Glomerular endothelial cell (primary cell): ENCODE data around the gene BCOR. TPM values are rescaled to one million over a fixed set of nuclear protein-coding genes. Genes with fewer than 3 reads are reported as not detected.

Source experiments
- DNase-seq: peaks from one replicate; pipeline ENCODE4 v3.0.0-alpha.2; 2011; ENCODE audit warnings: low read depth, low spot score; ENCODE audit errors: extremely low read depth
- total RNA-seq: library from RNA; depleted of rRNA; stranded (reverse); fragments of >200 nt; gene quantifications from 2 replicates; pipeline ENCODE4 v1.2.3, GENCODE V29; 2015

BCOR gene
- 18.6 and 30.8 TPM in 2 replicates for total RNA-seq

DNA sequence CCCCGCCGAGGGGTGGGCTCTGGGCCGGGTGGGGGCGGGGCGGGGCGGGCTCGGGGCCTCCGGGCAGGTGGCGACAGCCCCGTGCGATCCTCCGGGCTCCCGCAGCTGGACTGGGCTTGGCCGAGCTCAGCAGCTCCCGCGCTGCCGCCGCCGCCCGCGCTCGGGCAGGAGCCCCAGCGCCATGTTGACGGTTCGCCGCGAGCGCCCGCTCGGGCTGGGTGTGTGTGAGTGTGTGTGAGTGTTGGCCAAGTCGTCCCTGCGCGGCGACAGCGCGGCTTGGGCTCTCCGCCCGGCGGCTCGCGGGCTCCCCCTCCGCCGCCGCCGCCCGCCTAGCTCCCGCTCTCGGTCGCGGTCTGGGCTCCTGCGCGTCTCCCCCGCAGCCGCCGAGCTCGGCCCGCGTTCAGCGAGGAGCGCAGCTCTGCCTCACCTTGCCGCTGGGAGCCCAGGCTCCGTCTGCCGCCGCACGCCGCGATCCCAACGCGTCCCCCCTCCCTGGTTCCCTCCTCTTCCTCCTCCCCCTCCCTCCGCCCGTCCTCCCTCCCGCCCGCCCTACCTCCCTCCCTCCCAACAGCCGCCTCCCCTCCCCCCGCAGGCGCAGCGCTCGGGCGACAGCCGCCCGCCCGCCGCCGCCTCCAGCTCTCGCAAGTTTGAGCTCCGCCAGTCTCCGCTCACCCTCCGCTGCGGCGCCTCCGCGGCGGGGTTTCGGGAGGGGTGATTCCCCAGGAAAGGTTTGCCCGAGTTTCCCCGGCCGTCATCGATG lies at the start of gene BCOR:
BCOR (minus strand) TSS at position 455 of the 760 bp plus-strand sequence. CDS start 20,029 bp downstream, outside the sequence.
- DNase-seq = no peak

- DNase-seq = no peak
Observed at GRCh38 chrX:40147126-40147952, 49.6 kb upstream of the BCOR start.

- DNase-seq = no peak
Observed at GRCh38 chrX:40146262-40147125, 48.7 kb upstream of the BCOR start.

GRCh38 chrX:40145923-40146261 lies 48.1 kb upstream of the BCOR start:
- no peak for DNase-seq

- no peak for DNase-seq
Observed at GRCh38 chrX:40145001-40145922, 47.5 kb upstream of the BCOR start.

- no peak for DNase-seq
Observed at GRCh38 chrX:40144576-40144975, 46.8 kb upstream of the BCOR start.

GRCh38 chrX:40143987-40144386 lies 46.2 kb upstream of the BCOR start:
- DNase-seq = no peak

GRCh38 chrX:40143001-40143400 lies 45.2 kb upstream of the BCOR start:
- no peak for DNase-seq

DNA sequence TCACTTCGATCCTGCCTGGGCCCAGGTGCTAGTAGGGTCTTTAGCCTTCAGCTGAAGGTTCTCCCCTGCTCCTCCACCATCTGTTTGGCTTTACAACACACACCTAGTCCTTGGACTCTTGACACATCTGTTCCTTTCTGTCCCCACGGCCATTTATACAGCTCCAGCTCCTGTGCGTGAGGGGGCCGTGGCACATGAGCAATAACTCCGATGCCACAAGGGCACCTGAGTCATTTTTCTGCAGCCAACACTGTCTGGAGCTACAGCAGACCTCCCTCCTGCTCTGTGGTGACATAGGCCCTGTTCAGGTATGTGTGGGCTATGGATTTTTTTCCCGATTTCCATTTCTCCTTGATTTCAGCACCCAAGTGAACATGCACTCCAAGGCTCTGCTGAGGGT lies 44.7 kb upstream of the BCOR start:
- DNase-seq = no peak

- no peak for DNase-seq
Observed at GRCh38 chrX:40140706-40141499, 43.1 kb upstream of the BCOR start.

DNA sequence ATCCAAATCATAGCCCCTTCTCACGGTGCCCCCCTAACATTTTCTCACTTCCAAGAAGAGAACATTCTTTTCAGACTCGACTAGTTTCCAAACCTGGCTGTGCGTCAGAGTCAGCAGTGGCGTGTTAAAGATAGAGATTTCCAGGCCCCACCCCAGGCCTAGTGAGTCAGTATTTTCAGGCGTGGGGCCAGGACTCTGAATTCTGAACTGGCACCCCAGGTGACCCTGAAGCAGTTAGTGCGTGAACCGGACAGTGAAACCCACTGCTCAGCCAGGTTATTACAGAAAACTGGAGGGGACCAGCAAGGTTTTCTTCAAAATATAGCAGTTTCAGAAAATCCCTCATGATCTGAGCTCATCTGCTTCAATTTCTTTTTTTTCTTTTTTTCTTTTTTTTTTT lies 35.0 kb upstream of the BCOR start:
- no peak for DNase-seq

GRCh38 chrX:40131654-40132337 lies 34.0 kb upstream of the BCOR start:
- no peak for DNase-seq

DNA sequence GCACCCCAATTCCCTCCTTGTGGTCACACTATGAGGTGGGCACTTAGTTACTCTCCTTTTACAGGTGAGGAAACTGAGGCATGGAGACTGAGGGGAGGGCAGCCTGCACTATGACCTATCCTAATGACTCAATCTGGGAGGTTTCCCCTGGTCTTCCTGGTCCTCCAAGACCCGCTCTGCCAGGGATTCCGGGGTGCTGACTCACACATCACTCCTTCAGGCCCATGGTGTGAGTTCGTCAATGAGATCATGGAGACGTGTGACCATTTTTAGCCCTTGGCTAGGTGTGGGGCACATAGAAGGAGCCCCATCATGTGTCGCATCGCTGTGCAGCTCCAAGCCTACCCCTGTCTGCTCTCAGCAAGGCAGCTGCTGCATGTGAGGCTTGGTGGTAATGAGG lies 32.4 kb upstream of the BCOR start:
- DNase-seq = no peak

DNA sequence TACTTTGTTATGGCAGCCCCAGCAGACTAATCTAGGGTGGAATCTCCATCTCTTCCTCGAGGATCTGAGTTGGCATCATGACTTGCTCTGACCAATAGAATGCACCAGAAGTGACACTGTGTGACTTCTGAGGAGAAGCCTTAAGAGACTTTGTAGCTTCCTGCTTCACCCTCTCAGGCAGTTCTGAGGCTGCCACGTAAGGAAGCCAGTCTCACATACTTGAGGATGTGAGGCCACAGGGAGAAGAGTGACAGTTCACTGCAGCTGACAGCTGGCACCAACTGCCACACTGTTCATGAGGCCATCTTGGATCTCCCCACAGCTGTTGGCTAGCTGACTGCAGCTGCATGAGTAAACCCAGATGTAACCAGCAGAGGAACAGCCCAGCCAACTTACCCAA lies 29.3 kb upstream of the BCOR start:
- no peak for DNase-seq

DNA sequence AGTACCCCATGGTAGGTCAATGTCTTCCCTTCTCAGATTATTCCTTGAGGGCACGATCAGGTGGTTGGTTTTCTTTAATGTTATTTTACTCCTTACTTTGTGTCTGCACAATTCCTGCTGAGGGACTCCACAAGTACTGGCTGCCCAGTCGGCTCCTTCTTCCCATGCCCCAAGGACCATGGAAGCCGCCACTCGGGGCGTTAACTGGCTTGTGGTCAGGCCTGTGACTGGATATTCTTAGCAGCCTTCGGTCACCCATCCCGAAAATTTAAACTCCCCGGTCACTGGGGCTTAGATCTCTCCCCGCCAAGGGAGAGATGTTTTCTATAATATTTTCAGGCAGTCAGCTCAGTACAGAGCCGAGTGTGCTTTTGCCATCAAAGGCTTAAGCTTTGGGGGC lies 24.7 kb upstream of the BCOR start:
- no peak for DNase-seq

DNA sequence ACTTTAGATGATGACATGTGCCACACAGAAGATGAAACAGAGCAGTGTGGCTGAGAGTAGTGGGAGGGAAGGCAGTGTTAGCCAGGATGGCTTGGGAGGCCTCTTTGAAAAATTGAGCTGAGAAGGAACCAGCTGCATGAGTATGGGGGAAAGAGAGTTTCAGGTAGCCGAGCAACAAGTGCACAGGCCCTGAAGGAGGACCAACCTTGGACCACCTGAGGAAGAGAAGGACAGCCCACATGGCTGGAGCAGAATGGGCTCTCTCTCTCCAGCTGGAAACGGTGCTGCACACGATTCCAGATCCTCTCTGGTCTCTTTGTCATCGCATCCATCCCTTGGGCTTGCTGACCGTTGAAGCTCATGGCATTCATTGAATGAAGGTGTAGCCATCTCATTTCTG lies 23.9 kb upstream of the BCOR start:
- DNase-seq = no peak

DNA sequence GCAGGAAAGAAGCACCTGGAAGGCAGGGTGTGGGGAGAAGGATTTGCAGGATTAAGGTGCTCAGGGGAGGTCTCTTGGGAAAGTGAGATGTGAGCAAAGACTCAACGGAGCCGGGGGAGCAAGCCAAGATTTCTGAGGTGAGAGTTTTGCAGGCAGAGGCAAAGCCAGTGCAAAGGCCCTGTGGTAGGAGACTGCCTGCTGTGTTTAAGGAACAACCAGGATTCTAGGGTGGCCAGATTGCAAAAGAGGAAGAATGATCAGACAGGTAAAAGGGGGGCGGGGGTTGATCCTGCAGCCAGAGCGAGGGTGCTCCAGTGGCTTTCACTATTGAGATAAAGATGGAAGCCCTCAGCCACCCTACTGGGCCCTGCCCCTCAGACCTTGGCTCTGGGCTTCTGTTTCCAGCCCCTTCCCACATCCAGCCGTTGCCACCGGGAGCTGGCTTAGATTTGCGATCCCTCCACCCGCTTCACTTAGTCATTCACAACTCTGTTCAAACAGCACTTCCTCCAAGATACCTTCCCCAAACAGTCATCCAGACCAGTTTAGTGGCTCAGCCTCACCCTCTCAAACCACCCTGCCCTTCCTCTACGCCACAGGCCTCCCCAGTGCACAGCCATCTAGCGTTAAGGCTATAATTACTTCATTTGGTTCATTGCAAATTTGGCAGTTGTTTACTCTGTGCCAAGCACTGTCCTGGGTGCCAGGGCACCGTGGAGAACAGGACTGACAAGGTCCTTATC lies 23.3 kb upstream of the BCOR start:
- DNase-seq = no peak

- no peak for DNase-seq
Observed at GRCh38 chrX:40117715-40118285, 20.0 kb upstream of the BCOR start.
